HTERT RPE-1 (cell line): ENCODE measurements around the gene ACER3.
"Not testable (repeated sequence)": the region's sequence is repeated elsewhere in the genome, so short reads cannot be mapped to it uniquely, and the experiment has no call there.

Experiments used
- in situ Hi-C: fragments of 300-500 bp; cut with MboI; formaldehyde crosslinking; loops from 4 replicates; pipeline ENCODE4 v1.14.3; 2020; ENCODE audit warnings: low sequenced_read_pairs

Gene ACER3

DNA sequence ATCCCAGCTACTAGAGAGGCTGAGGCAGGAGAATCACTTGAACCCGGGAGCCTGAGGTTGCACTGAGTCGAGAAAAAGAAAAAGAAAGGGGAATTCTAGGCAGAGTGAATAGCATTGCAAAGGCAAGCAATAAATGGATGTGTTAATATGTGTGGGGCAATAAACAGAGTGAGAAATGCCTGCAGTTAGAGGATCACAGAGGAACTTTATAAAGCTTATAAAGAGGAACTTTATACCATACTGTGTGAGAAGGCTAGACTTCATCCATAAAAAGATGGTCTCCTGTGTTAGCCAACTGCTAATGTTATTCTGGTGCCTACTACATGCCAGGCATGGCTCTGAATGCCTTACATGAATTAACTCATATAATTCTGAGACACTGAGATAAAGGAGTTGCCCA is 174.3 kb downstream of the ACER3 start:
- in situ Hi-C loops: no loop called here

DNA sequence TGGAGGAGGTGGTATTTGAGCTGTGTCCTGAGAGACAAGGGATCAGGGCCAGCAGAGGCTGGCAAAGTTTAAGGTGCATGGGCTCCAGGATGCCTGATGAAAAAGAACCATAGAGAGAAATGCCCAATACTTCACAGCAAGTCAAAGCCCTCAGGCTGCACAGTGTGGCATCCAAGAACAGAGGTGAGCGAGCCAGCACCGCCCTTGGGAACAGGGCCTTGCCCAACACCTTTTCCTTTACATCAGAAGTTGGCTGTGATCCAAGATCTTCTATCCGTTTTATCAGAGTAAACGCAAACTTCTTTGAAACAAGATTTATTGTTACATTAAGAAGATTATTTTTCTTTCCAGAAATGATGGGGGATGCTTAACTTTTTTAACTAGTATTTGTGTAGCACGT is 174.9 kb downstream of the ACER3 start:
- in situ Hi-C loops: no loop called here

DNA sequence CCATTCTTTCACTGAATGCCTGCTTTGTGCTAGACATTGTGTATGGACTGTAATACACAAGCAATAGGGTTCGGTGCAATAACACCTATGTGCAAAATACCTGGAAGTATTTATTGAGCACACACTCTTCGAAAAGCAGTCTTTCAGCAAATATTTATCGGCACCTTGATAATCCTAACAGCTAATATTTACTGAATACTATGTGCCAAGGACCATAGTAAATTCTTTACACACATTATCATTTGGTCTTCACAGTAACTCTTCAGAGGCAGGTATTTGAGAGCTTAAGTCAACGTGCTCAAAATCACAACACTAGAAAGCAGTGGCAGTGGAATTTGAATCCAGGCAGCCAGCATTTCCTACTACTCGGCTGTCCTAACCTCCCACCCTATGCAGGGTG is 175.7 kb downstream of the ACER3 start:
- in situ Hi-C loops: no loop called here

DNA sequence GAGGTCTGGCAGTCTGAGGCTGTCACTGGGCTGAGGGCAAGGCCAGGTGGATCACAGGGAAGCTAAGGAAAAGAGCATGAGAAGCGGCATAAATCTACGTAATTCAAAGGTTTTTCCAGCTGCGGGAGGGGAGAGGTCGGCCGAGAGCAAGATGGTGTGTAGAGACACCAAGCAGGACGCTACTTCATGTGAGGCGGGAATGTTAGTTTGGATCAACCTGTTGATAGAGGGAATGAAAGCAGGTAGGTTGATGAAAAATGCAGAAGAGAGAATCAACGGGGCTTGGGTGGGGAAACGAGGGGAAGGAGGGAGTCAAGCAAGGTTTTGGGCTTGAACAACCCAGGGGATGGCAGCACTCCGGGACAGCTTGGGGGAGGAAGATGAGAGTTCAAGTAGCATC is 176.3 kb downstream of the ACER3 start:
- in situ Hi-C loops: no loop called here

DNA sequence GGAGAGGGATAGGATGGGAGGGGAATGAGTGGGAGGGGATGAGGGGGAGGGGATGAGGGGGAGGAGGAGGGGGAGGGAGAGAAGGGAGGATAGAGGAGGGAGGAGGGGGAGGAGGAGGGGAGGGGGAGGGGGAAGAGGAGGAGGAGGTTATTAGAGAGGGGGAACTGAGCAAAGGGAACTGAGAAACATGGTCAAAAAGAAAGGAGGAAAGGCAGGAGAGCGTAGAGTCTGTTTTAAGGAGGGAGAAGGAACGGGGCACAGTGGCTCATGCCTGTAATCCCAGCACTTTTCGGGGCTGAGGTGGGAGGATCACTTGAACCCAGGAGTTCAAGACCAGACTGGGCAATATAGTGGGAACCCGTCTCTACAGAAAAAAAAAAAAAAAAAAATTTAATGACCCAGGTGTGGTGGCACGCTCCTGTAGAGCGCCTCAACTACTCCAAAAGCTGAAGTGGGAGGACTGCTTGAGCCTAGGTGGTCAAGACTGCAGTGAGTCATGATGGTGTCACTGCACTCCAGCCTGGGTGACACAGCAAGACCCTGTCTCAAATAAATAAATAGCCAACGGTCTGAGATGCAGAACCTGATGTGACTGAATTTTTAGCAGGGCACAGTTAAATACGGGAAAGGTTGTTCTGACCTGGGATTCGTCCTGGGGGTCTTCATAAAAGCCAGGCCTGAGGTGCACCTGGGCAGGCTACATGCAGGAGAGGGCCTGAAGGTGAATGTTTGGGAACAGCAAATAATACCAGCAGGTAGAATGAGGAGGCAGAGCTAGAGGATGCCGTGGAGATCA is 177.5 kb downstream of the ACER3 start:
- in situ Hi-C loops: no loop called here

DNA sequence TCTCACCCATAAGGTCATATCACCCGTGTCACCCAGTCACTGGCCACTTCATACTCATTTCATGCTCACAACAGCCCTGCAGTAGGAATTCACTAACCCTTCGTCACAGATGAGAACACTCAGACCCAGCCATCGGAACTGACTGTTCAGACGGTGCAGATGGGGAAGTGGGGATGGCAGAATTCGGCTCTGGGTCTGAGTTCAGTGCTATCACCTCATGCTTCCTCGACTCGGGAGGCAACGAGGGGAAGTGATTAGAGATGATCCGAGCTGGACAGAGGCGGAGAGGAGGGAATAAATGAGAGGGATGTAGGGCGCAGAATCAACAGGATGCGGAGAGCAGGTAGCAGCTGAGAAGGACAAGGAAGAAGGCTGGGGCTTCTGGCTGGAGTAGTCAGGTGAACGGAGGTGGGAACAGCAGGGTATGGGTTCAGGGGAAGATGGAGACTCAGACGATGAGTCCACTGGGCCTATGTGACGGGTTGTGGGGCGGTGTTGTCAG is 178.2 kb downstream of the ACER3 start:
- in situ Hi-C loops: no loop called here

DNA sequence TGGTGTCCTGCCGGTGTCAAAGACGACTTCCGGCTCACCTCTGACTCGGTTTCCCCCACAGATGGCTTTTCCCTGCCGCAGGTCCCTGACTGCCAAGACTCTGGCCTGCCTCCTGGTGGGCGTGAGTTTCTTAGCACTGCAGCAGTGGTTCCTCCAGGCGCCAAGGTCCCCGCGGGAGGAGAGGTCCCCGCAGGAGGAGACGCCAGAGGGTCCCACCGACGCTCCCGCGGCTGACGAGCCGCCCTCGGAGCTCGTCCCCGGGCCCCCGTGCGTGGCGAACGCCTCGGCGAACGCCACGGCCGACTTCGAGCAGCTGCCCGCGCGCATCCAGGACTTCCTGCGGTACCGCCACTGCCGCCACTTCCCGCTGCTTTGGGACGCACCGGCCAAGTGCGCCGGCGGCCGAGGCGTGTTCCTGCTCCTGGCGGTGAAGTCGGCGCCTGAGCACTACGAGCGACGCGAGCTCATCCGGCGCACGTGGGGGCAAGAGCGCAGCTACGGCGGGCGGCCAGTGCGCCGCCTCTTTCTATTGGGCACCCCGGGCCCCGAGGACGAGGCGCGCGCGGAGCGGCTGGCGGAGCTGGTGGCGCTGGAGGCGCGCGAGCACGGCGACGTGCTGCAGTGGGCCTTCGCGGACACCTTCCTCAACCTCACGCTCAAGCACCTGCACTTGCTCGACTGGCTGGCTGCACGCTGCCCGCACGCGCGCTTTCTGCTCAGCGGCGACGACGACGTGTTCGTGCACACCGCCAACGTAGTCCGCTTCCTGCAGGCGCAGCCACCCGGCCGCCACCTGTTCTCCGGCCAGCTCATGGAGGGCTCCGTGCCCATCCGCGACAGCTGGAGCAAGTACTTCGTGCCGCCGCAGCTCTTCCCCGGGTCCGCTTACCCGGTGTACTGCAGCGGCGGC is 179.0 kb downstream of the ACER3 start:
- in situ Hi-C loops: no loop called here

DNA sequence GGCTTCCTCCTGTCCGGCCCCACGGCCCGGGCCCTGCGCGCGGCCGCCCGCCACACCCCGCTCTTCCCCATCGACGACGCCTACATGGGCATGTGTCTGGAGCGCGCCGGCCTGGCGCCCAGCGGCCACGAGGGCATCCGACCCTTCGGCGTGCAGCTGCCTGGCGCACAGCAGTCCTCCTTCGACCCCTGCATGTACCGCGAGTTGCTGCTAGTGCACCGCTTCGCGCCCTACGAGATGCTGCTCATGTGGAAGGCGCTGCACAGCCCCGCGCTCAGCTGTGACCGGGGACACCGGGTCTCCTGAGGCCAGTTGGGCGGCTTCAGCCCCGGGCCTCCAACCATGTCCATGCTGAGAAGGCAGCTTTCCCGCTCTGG is 179.7 kb downstream of the ACER3 start:
- in situ Hi-C loops: no loop called here

DNA sequence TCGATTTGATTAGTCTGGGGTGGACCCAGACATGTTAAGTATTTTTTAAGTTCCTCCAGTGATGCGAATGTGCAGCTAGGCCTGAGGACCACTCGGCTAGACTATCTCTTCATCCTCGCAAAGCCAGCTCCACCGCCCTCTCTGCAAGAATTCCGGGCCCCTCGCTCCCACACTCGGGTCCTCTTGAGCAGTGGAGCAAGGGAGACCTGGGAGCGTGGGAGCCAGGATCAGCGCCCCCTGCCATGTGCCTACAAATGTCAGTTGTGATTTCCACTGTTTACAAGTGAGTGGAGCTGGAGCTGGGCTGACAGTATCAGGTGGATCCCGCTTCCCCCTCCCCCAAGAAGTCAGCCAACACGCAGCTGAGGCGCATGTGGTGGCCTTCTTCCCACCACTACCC is 180.2 kb downstream of the ACER3 start:
- in situ Hi-C loops: no loop called here

DNA sequence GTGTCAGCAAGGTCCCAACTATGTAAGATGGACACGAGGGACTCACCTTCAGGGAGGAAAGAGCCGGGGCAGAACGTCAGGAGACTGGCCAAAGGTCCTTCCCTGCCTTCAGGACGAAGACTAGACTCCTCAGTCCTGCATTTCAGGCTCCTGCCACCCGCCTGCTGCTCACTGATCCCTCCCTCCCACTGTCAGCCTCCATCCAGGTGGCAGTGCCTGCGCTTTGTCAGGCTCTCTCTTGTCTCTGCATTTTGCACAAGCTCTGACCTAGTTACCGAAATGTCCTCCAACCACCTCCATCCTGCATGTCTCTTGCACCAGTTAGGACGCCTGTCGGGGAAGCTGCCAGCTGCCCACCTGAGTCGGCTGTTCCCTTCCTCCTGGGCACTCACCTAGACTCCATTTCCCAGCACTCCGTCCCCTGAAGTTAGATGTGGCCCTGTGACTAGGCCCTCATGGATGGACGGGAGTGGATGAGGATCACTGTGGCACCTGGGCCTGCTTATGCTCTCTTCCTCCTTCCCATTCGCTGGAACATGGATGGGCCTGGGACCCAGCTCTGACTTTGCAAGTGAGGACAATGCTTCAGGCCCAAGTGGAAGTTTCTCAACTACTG is 181.5 kb downstream of the ACER3 start:
- in situ Hi-C loops: no loop called here

DNA sequence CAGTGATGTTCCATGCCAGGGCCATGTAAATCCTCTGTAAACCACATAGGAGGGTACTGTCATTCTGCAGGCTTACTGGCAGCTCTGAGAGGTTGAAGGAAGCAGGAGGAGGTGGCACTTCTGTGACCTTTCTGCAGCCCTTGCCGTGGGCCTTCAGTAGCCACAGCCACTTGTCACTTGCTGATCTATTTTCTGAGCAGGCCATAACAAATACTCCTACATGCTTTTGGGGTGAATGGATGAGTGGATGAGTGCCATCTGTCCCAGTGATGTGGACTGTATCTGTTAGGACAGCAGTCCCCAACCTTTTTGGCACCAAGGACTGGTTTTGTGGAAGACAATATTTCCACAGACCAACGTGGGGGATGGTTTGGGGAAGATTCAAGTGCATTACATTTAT is 183.6 kb downstream of the ACER3 start:
- in situ Hi-C loops: no loop called here

DNA sequence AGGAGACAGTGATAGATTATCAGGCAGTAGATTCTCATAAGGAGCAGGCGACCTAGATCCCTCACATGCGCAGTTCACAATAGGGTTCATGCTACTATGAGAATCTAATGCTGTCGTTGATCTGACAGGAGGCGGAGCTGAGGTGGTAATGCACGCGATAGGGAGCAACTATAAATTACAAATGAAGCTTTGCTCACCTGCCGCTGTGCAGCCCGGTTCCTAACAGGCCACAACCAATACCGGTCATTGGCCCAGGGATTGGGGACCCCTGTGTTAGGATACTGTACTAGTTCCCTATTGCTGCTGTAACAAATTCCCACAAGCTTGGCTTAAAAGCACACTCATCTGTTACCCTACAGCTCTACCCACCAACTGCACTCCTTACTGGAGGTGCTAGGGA is 184.2 kb downstream of the ACER3 start:
- in situ Hi-C loops: no loop called here

DNA sequence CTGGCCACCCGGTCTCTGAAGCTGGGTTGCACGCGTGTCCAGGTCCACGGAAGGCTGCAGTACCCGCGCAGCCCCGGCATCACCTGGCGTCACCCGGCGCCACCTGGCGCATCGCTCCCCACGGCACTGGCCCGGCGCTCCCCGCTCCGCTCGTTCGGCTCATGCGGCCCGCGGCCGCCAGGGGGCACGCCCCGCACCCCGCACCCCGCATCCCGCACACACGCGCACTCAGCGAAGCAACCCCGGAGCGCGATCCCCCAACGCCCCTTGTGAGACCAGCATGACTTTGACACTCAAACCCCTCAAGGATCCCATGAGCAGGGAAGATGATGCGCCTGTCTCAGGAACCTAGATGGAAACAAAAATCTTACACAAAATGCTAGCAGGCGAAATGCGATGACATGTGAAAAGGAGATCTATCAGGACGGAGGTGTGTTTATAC is 185.4 kb downstream of the ACER3 start:
- in situ Hi-C loops: no loop called here

DNA sequence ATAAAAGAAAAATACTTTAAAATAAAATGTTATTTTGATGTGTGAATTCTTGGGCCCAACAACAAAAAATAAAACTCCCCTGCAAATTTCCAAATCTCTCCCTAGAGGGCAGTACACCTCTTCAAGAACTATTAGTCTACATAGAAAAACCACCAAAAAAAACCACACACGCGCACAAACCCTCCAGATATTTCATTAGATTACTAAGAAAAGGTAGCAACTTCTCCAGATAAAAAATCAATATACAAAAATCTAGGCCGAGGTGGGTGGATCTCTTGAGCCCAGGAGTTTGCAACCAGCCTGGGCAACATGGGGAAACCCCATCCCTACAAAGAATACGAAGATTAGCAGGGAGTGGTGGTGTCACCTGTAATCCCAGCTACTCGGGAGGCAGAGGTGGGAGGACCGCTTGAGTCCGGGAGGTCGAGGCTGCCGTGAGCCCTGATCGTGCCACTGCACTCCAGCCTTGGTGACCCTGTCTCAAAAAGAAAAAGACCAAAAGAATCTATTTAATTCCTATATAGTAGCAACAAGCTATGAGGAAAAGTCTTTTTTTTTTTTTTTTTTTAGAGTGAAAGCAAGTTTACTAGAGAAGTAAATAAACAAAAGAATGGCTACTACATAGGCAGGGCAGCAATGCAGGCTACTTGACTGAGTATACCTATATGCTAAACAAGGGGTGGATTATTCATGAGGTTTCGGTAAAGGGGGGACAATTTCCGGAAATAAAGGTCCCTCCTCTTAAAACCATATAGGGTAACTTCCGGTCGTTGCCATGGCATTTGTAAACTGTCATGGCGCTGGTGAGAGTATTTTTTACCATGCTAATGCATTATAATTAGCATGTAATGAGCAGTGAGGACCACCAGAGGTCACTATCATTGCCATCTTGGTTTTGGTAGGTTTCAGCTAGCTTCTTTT is 186.5 kb downstream of the ACER3 start:
- in situ Hi-C loops: no loop called here

DNA sequence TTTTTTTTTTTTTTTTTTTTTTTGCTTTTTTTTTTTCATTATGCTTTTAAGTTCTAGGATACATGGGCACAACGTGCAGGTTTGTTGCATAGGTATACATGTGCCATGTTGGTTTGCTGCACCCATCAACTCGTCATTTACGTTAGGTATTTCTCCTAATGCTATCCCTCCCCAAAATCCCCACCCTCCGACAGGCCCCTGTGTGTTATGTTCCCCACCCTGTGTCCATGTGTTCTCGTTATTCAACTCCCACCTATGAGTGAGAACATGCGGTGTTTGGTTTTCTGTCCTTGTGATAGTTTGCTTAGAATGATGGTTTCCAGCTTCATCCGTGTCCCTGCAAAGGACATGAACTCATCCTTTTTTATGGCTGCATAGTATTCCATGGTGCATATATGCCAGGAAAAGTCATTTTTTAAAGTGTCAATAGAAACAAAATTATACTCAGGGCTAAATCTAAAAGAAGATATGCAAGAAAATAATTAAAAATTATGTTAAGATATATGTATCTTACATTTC is 187.3 kb downstream of the ACER3 start:
- in situ Hi-C loops: not testable (repeated sequence)

DNA sequence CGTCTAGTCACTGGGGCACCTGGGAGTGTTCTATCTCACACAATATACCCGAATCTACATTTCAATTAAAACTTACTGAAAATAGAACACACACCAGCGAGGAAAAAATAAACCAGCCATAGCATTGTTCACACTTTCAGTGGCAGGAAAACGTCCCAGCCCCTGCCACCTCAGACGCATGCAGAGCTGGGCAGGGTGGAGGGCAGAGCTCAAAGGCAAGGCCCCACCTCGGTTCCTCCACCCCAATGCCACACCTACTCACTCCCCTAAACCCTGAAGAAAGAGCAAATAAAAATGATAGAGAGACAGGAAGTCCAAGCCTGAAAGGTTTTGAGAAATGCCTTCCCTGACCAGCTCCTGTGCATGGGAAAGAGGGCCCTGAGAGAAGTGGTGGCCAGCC is 188.3 kb downstream of the ACER3 start:
- in situ Hi-C loops: no loop called here

DNA sequence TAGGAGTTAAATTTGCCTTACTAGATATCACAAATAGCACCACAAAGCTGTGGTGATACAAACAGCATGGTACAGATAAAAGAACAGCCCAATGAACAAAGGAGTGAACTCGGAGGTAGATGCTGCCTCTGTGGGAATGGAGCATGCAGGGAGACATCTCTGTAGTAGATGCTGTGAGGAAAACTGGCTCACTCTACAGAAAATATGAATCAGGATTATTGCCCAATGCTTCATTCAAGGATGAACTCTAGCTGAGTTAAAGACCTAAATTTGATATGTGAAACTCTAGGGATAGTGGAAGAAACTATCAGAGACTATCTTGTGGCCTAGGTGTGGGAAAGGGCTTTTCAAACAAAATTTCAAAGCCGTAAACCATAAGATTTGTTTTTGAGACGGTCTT is 190.8 kb downstream of the ACER3 start:
- in situ Hi-C loops: no loop called here

DNA sequence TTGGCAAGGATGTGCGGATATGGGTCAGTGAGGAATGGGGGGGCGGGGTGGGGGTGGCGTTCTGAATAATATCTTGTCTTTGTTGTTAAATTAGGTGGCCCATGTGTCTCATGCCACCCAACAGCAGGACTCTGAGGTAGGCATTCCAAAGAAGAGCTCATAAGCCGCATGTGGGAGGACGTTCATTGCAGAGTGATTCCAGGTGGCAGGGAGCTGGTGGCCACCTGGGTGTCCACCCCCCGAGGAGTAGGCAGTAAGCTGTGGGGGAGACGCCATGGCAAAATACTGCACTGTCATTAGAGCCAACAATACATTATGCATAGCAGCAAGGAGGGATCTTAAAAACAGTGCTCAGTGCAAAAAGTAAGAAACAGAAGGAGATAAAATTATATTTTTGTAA is 191.8 kb downstream of the ACER3 start:
- in situ Hi-C loops: no loop called here

DNA sequence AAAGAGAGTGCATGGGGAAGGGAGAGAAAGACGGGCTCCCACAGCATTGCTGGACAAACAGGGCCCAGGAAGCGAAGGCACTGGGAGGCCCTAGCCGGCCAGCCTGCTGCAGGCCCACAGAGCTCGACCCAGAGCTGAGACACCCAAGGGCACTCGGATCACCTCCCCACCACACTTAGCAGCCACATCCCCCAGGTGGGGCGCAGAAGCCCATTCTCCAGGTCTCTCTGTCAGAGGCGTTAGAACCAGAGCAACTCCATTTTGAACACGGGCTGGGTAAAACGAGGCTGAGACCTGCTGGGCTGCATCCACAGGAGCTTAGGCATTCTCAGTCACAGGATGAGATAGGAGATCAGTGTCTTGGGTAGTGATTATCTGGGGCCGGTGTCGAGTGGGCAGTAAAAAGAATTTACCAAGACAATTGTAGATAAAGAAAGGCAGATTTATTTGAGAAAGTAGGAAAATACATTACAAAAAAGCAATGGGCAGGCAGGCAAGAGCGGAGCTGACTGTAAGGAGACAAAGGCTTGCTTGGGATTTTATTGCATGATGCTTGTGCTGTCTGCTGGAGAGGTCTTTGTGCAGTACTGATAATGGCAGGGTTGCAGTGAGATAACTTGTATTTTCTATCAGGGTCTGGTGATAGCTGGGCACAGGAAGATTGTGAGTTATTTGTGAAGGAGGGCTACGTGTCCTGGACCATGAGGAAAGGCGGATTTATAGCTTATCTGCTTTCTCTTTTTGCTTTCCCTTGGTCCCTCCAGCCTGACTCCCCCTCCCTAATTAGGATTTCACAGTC is 192.7 kb downstream of the ACER3 start:
- in situ Hi-C loops: no loop called here
